Measurements from ENCODE around the gene KRT83. TPM values are rescaled to one million over a fixed set of nuclear protein-coding genes. Genes with fewer than 3 reads are reported as not detected.

Gene KRT83
- total RNA-seq, 1 donor from 2014 or later: not detected

DNA sequence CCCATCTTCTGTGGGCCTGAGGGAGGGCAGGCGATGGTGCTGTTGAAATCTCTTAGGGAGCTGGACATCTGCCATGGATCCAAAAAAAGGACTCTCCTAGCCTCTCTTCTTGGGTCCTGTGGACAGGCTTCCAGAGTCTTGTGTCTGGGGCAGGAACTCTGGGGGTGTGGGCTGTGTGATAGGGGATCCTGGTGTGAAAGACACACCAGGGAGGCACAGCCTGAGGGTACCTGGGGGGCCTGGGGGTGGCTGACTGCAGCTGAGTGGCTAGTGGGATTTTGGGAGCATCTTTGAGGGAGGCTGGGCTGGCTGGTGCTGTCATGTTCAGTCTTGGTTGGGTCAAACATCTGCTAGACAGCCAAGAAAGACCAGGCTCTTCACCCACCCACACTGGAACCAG lies 1.8 kb upstream of the KRT83 start:
- intact Hi-C loops (cut with DNase I): no loop called here
- DNase-seq (ENCODE audit: extremely low spot score in 2 of 2): no peak
- Histone ChIP-seq H3K27ac (no peak overlapping the region), H3K27me3 (no peaks in the 10 kb centered on the region), H3K9me3 (no peaks in the 10 kb centered on the region), H3K4me3 (no peak overlapping the region), H3K4me1 (peaks cover 4% of the 10 kb centered on the region), H3K36me3 (no peaks in the 10 kb centered on the region)
- TF ChIP-seq POLR2A (IDR thresholded peaks at IDR 0.05): no peak
- no peak for TF ChIP-seq CTCF (IDR thresholded peaks at IDR 0.05)
- TF ChIP-seq POLR2AphosphoS5 (IDR thresholded peaks at IDR 0.05; ENCODE audit: insufficient read depth in 1 of 2, low read depth in 1 of 2): no peak

- no peaks in the 10 kb centered on the region for H3K9me3 ChIP-seq
- no peaks in the 10 kb centered on the region for H3K27me3 ChIP-seq
- no peaks in the 10 kb centered on the region for H3K4me1 ChIP-seq
- no peak overlapping the region for H3K4me3 ChIP-seq
- intact Hi-C loops (cut with DNase I): no loop called here
- TF ChIP-seq POLR2A (IDR thresholded peaks at IDR 0.05) (no peak), CTCF (IDR thresholded peaks at IDR 0.05) (no peak), POLR2AphosphoS5 (IDR thresholded peaks at IDR 0.05; ENCODE audit: insufficient read depth in 1 of 2, low read depth in 1 of 2) (no peak)
- no peaks in the 10 kb centered on the region for H3K36me3 ChIP-seq
- DNase-seq (ENCODE audit: extremely low spot score in 2 of 2): no peak
- H3K27ac ChIP-seq: no peak overlapping the region
These were observed 871 bp upstream of the KRT83 start for GRCh38 chr12:52322069-52322468.

- Histone ChIP-seq H3K36me3 (no peaks in the 10 kb centered on the region), H3K4me1 (no peaks in the 10 kb centered on the region), H3K4me3 (no peak overlapping the region), H3K27me3 (no peaks in the 10 kb centered on the region), H3K27ac (no peak overlapping the region), H3K9me3 (no peaks in the 10 kb centered on the region)
- no peak for TF ChIP-seq CTCF (IDR thresholded peaks at IDR 0.05)
- no peak for TF ChIP-seq POLR2AphosphoS5 (IDR thresholded peaks at IDR 0.05; ENCODE audit: insufficient read depth in 1 of 2, low read depth in 1 of 2)
- no peak for TF ChIP-seq POLR2A (IDR thresholded peaks at IDR 0.05)
- DNase-seq (ENCODE audit: extremely low spot score in 2 of 2): no peak
- intact Hi-C loops (cut with DNase I): no loop called here
These were observed 220 bp upstream of the KRT83 start for GRCh38 chr12:52321418-52321817.

GRCh38 chr12:52319097-52319496 lies 2.1 kb downstream of the KRT83 start:
- H3K9me3 ChIP-seq: no peaks in the 10 kb centered on the region
- TF ChIP-seq POLR2A (IDR thresholded peaks at IDR 0.05) (no peak), CTCF (IDR thresholded peaks at IDR 0.05) (no peak), POLR2AphosphoS5 (IDR thresholded peaks at IDR 0.05; ENCODE audit: insufficient read depth in 1 of 2, low read depth in 1 of 2) (no peak)
- no peaks in the 10 kb centered on the region for H3K36me3 ChIP-seq
- no peak overlapping the region for H3K27ac ChIP-seq
- no peak overlapping the region for H3K4me3 ChIP-seq
- no peak for DNase-seq (ENCODE audit: extremely low spot score in 2 of 2)
- intact Hi-C loops (cut with DNase I): no loop called here
- no peaks in the 10 kb centered on the region for H3K27me3 ChIP-seq
- no peaks in the 10 kb centered on the region for H3K4me1 ChIP-seq

DNA sequence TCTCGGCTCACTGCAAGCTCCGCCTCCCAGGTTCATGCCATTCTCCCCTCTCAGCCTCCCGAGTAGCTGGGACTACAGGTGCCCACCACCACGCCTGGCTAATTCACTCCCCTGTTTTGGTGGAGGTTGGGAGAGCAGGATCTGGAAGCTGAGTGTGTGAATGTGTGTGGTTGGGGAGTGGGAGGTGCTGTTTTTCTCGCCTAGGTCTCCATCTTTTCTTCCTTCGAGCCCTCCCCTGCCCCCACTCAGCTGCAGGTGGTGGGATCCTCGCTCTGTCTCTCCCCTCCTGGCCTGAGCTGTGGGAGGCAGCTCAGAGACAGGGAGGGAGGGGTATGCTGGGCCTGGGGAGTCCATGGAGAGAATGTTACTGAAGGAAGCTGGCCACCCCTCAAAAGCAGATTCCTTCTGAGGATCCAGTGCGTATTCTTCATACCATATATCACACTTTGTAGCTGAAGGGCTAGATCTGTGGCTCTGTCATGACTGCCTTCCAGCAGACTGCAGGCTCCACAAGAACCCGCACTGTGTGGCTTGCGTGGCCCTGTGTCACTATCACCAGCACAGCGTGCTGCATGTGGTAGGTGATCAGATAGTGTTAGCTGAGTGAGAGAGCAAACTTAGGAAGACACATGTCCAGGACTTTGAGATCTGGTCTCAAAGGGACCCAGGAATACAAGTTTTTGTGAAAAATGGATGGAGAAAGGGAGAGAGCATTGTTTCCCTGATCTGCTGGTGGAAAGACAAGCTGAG lies 2.8 kb downstream of the KRT83 start:
- Histone ChIP-seq H3K36me3 (no peaks in the 10 kb centered on the region), H3K27me3 (no peaks in the 10 kb centered on the region), H3K4me1 (no peaks in the 10 kb centered on the region), H3K9me3 (no peaks in the 10 kb centered on the region), H3K4me3 (no peak overlapping the region), H3K27ac (no peak overlapping the region)
- DNase-seq (ENCODE audit: extremely low spot score in 2 of 2): no peak
- TF ChIP-seq POLR2A (IDR thresholded peaks at IDR 0.05) (no peak), POLR2AphosphoS5 (IDR thresholded peaks at IDR 0.05; ENCODE audit: insufficient read depth in 1 of 2, low read depth in 1 of 2) (no peak), CTCF (IDR thresholded peaks at IDR 0.05) (no peak)
- intact Hi-C loops (cut with DNase I): no loop called here
